Liver (tissue), 9 donors: ENCODE data around the gene PAX9. TPM values are rescaled to one million over a fixed set of nuclear protein-coding genes. Genes with fewer than 3 reads are reported as not detected.

ENCODE experiments used
- DNase-seq: peaks from one replicate; pipeline ENCODE4 v3.0.0-alpha.2; 2017; ENCODE audit warnings: low spot score
- H3K27ac ChIP-seq, 2 donors: one replicate each; pipeline ENCODE4 v1.7.0; 2013; ENCODE audit warnings: inconsistent platforms in 2 of 2, low read length in 2 of 2, control low read depth in 1 of 2, low read depth in 1 of 2, mild to moderate bottlenecking in 1 of 2
- H3K27me3 ChIP-seq, 4 donors: one replicate each; pipeline versions ENCODE4 v1.6.1 to v1.7.0; 2013; ENCODE audit warnings: low read length in 3 of 4, inconsistent platforms in 1 of 4, mild to moderate bottlenecking in 1 of 4, moderate library complexity in 1 of 4; ENCODE audit not compliant: control insufficient read depth in 4 of 4, insufficient read depth in 4 of 4
- H3K36me3 ChIP-seq, 4 donors: one replicate each; pipeline versions ENCODE4 v1.6.1 to v1.7.0; 2013; ENCODE audit warnings: low read length in 3 of 4, mild to moderate bottlenecking in 3 of 4, low read depth in 1 of 4, moderate library complexity in 1 of 4; ENCODE audit not compliant: control insufficient read depth in 4 of 4, insufficient read depth in 3 of 4
- H3K4me1 ChIP-seq, 4 donors: one replicate each; pipeline versions ENCODE4 v1.6.1 to v1.7.0; 2013; ENCODE audit warnings: low read length in 3 of 4, mild to moderate bottlenecking in 3 of 4, moderate library complexity in 1 of 4; ENCODE audit not compliant: control insufficient read depth in 4 of 4, insufficient read depth in 4 of 4
- H3K4me3 ChIP-seq, 3 donors: one replicate each; pipeline versions ENCODE4 v1.6.1 to v1.7.0; 2013; ENCODE audit warnings: low read length in 3 of 3, control low read depth in 1 of 3, low read depth in 1 of 3, mild to moderate bottlenecking in 1 of 3
- H3K9ac ChIP-seq, 2 donors: one replicate each; pipeline ENCODE4 v1.7.0; 2013; ENCODE audit warnings: low read length in 2 of 2, mild to moderate bottlenecking in 2 of 2, moderate library complexity in 2 of 2, control low read depth in 1 of 2, low read depth in 1 of 2
- H3K9me3 ChIP-seq, 4 donors: one replicate each; pipeline versions ENCODE4 v1.6.1 to v1.7.0; 2013; ENCODE audit warnings: low read length in 3 of 4; ENCODE audit not compliant: control insufficient read depth in 4 of 4
- EGR1 ChIP-seq, 2 donors: IDR thresholded peaks; 2 replicates each; pipeline ENCODE4 v1.6.1; 2016 to 2018; ENCODE audit warnings: antibody characterized with exemption in 2 of 2, low read depth in 2 of 2
- FOXA1 ChIP-seq: IDR thresholded peaks from 2 replicates; pipeline ENCODE4 v1.6.1; 2016; ENCODE audit warnings: antibody characterized with exemption
- FOXA2 ChIP-seq: IDR thresholded peaks from 2 replicates; pipeline ENCODE4 v1.6.1; 2016; ENCODE audit warnings: antibody characterized with exemption
- GABPA ChIP-seq, 2 donors: IDR thresholded peaks in 1 of 2; conservative IDR thresholded peaks in 1 of 2; 2 replicates each; pipeline ENCODE4 v1.6.1; 2016; ENCODE audit warnings: antibody characterized with exemption in 2 of 2, mild to moderate bottlenecking in 1 of 2, moderate library complexity in 1 of 2
- HNF4A ChIP-seq, 2 donors: conservative IDR thresholded peaks; 2 replicates each; pipeline ENCODE4 v1.6.1; 2016; ENCODE audit warnings: antibody characterized with exemption in 2 of 2, mild to moderate bottlenecking in 2 of 2
- HNF4G ChIP-seq: IDR thresholded peaks from 2 replicates; pipeline ENCODE4 v1.6.1; 2016; ENCODE audit warnings: antibody characterized with exemption
- JUND ChIP-seq, 2 donors: IDR thresholded peaks; 2 replicates each; pipeline ENCODE4 v1.6.1; 2016; ENCODE audit warnings: antibody characterized with exemption in 2 of 2
- NR2F2 ChIP-seq: IDR thresholded peaks from 2 replicates; pipeline ENCODE4 v1.6.1; 2016; ENCODE audit warnings: antibody characterized with exemption
- RAD21 ChIP-seq, 2 donors: IDR thresholded peaks; 2 replicates each; pipeline ENCODE4 v1.6.1; 2016; ENCODE audit warnings: antibody characterized with exemption in 2 of 2, mild to moderate bottlenecking in 2 of 2
- RXRA ChIP-seq, 2 donors: IDR thresholded peaks; 2 replicates each; pipeline ENCODE4 v1.6.1; 2017 to 2018; ENCODE audit warnings: antibody characterized with exemption in 2 of 2, mild to moderate bottlenecking in 1 of 2
- TAF1 ChIP-seq: conservative IDR thresholded peaks from 2 replicates; pipeline ENCODE4 v1.6.1; 2016; ENCODE audit warnings: antibody characterized with exemption, mild to moderate bottlenecking
- YY1 ChIP-seq: IDR thresholded peaks from 2 replicates; pipeline ENCODE4 v1.6.1; 2016; ENCODE audit warnings: antibody characterized with exemption, mild to moderate bottlenecking
- WGBS: extraction: QIAGEN DNeasy Blood & Tissue Kit; methylation state at CpG from one replicate; pipeline ENCODE4 v1.1.7; 2013; 5-methylcytosine and 5-hydroxymethylcytosine counted together
- polyA plus RNA-seq, 2 donors: library from polyadenylated mRNA; stranded (reverse) in 1 of 2; unstranded in 1 of 2; fragments of 200-250 nt in 1 of 2; fragments of >200 nt in 1 of 2; fragmentation: Nextera tagmentation in 1 of 2; extraction: Ambion mirVana in 1 of 2; gene quantifications; one replicate each; pipeline versions ENCODE4 v1.2.1 to v1.2.3, GENCODE V29; 2013 to 2015
- total RNA-seq, 2 donors: library from RNA; depleted of rRNA; stranded (reverse); fragments of >200 nt; gene quantifications; one replicate each; pipeline ENCODE4 v1.2.3, GENCODE V29; 2014
- TF ChIP-seq, protein P1 (sequence below): IDR thresholded peaks from 2 replicates; pipeline ENCODE4 v1.6.1; 2016; ENCODE audit warnings: antibody characterized with exemption
- TF ChIP-seq, protein P2 (sequence below): fragments of 150-350 bp; IDR thresholded peaks from 2 replicates; pipeline ENCODE4 v1.5.1; 2017; ENCODE audit warnings: improper control_type of control experiment, low read depth, low read length; ENCODE audit not compliant: missing input control
- TF ChIP-seq, protein P3 (sequence below): IDR thresholded peaks from 2 replicates; pipeline ENCODE4 v1.6.1; 2016; ENCODE audit warnings: antibody characterized with exemption, mild to moderate bottlenecking
- TF ChIP-seq, protein P4 (sequence below): IDR thresholded peaks from 2 replicates; pipeline ENCODE4 v1.6.1; 2016; ENCODE audit warnings: antibody characterized with exemption
- TF ChIP-seq, protein P5 (sequence below): IDR thresholded peaks from 2 replicates; pipeline ENCODE4 v1.6.1; 2016; ENCODE audit warnings: antibody characterized with exemption
- donor health status: healthy.
- donor health status: healthy.
- donor health status: healthy.
- donor health status: healthy.
- donor health status: healthy.

The PAX9 gene
- total and polyA plus RNA-seq, 4 donors, result 0.03 TPM; not detected in 3

DNA sequence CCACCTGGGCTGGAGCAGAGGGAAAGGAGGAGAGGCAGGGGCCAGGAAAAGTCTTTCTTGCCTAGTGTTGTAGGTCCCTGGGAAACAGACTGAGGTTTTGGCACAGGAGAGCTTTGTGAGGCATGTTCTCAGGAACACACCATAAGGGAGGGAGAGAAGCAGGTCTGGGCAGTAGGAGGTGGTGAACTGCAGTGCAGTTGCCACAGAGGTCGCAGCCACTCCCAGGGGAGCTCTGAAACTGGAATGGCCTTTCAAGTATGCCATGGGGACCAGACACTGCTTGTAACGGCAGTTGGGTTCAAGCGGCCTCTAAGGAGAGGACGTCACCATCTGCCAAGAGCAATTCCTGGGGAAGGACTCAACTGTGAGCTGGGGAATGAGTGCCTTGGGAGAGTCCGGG is 43.8 kb upstream of the PAX9 start:
- TF ChIP-seq NR2F2, result no peak
- TF ChIP-seq, protein P1, sequence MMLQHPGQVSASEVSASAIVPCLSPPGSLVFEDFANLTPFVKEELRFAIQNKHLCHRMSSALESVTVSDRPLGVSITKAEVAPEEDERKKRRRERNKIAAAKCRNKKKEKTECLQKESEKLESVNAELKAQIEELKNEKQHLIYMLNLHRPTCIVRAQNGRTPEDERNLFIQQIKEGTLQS, result no peak
- TF ChIP-seq FOXA1, result no peak
- no peak for TF ChIP-seq FOXA2
- no peak for TF ChIP-seq YY1
- TF ChIP-seq, protein P2, sequence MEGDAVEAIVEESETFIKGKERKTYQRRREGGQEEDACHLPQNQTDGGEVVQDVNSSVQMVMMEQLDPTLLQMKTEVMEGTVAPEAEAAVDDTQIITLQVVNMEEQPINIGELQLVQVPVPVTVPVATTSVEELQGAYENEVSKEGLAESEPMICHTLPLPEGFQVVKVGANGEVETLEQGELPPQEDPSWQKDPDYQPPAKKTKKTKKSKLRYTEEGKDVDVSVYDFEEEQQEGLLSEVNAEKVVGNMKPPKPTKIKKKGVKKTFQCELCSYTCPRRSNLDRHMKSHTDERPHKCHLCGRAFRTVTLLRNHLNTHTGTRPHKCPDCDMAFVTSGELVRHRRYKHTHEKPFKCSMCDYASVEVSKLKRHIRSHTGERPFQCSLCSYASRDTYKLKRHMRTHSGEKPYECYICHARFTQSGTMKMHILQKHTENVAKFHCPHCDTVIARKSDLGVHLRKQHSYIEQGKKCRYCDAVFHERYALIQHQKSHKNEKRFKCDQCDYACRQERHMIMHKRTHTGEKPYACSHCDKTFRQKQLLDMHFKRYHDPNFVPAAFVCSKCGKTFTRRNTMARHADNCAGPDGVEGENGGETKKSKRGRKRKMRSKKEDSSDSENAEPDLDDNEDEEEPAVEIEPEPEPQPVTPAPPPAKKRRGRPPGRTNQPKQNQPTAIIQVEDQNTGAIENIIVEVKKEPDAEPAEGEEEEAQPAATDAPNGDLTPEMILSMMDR, result no peak
- no peak for TF ChIP-seq HNF4A (conservative IDR thresholded peaks at IDR 0.05)
- TF ChIP-seq, protein P3, sequence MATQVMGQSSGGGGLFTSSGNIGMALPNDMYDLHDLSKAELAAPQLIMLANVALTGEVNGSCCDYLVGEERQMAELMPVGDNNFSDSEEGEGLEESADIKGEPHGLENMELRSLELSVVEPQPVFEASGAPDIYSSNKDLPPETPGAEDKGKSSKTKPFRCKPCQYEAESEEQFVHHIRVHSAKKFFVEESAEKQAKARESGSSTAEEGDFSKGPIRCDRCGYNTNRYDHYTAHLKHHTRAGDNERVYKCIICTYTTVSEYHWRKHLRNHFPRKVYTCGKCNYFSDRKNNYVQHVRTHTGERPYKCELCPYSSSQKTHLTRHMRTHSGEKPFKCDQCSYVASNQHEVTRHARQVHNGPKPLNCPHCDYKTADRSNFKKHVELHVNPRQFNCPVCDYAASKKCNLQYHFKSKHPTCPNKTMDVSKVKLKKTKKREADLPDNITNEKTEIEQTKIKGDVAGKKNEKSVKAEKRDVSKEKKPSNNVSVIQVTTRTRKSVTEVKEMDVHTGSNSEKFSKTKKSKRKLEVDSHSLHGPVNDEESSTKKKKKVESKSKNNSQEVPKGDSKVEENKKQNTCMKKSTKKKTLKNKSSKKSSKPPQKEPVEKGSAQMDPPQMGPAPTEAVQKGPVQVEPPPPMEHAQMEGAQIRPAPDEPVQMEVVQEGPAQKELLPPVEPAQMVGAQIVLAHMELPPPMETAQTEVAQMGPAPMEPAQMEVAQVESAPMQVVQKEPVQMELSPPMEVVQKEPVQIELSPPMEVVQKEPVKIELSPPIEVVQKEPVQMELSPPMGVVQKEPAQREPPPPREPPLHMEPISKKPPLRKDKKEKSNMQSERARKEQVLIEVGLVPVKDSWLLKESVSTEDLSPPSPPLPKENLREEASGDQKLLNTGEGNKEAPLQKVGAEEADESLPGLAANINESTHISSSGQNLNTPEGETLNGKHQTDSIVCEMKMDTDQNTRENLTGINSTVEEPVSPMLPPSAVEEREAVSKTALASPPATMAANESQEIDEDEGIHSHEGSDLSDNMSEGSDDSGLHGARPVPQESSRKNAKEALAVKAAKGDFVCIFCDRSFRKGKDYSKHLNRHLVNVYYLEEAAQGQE, result no peak
- TF ChIP-seq, protein P4, sequence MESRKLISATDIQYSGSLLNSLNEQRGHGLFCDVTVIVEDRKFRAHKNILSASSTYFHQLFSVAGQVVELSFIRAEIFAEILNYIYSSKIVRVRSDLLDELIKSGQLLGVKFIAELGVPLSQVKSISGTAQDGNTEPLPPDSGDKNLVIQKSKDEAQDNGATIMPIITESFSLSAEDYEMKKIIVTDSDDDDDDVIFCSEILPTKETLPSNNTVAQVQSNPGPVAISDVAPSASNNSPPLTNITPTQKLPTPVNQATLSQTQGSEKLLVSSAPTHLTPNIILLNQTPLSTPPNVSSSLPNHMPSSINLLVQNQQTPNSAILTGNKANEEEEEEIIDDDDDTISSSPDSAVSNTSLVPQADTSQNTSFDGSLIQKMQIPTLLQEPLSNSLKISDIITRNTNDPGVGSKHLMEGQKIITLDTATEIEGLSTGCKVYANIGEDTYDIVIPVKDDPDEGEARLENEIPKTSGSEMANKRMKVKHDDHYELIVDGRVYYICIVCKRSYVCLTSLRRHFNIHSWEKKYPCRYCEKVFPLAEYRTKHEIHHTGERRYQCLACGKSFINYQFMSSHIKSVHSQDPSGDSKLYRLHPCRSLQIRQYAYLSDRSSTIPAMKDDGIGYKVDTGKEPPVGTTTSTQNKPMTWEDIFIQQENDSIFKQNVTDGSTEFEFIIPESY, result no peak
- TF ChIP-seq, protein P5, sequence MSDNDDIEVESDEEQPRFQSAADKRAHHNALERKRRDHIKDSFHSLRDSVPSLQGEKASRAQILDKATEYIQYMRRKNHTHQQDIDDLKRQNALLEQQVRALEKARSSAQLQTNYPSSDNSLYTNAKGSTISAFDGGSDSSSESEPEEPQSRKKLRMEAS, result no peak
- TF ChIP-seq GABPA (IDR thresholded peaks at IDR 0.05 in 1 of 2, conservative IDR thresholded peaks at IDR 0.05 in 1 of 2), result no peak
- no peak for TF ChIP-seq RAD21 (IDR thresholded peaks at IDR 0.05)
- TF ChIP-seq JUND (IDR thresholded peaks at IDR 0.05), result no peak
- TF ChIP-seq TAF1, result no peak
- TF ChIP-seq RXRA (IDR thresholded peaks at IDR 0.05), result no peak
- TF ChIP-seq HNF4G, result no peak
- H3K9ac ChIP-seq, result no peak overlapping the region
- 79% methylated on average over 5 of the region's 5 CpGs for WGBS
- H3K9me3 ChIP-seq, result no peaks in the 10 kb centered on the region
- no peak for DNase-seq
- no peak overlapping the region for H3K4me3 ChIP-seq
- H3K4me1 ChIP-seq, result no peaks in the 10 kb centered on the region
- no peaks in the 10 kb centered on the region for H3K36me3 ChIP-seq
- H3K27ac ChIP-seq, result no peak overlapping the region
- H3K27me3 ChIP-seq, result peaks cover 0 to 3% (median 0%) of the 10 kb centered on the region in 4 donors

DNA sequence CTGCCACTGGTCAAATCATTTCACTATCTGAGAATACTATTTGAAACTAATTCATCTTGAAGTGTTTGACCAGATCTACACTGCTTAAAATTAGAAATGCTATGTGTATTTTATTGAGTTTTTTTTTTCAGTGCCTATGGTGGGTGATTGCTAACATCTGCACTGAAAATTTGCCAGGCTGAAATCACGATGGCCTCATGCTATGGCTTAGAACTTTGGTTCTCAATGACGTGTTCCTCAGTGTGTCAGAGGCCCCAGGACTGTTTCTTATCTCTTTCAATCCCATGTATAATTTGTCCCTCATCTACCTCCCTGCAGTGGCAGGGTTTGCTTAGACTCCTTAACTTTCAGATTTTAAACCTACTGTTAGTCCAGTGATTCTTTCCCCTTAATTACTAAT is 43.0 kb upstream of the PAX9 start:
- Histone ChIP-seq H3K9ac (no peak overlapping the region), H3K4me3 (no peak overlapping the region), H3K27ac (no peak overlapping the region), H3K36me3 (no peaks in the 10 kb centered on the region), H3K27me3 (peaks cover 0 to 3% (median 0%) of the 10 kb centered on the region in 4 donors), H3K4me1 (no peaks in the 10 kb centered on the region), H3K9me3 (no peaks in the 10 kb centered on the region)
- DNase-seq, result no peak
- 53% methylated on average over 2 of the region's 2 CpGs for WGBS
- TF ChIP-seq, protein P1, result no peak
- TF ChIP-seq RXRA (IDR thresholded peaks at IDR 0.05) (no peak), JUND (IDR thresholded peaks at IDR 0.05) (no peak), EGR1 (IDR thresholded peaks at IDR 0.05; ENCODE audit: low read depth in 2 of 2) (no peak), HNF4G (no peak), HNF4A (conservative IDR thresholded peaks at IDR 0.05) (no peak), GABPA (IDR thresholded peaks at IDR 0.05 in 1 of 2, conservative IDR thresholded peaks at IDR 0.05 in 1 of 2) (no peak), TAF1 (no peak)
- TF ChIP-seq, protein P4, result no peak
- TF ChIP-seq, protein P5, result no peak
- TF ChIP-seq, protein P2, result no peak
